Nucleus accumbens (tissue), 56 donors: Measurements from ENCODE around the gene CCDC40.

Source experiments
- DNase-seq, 56 donors: peaks; one replicate each; lab custom pipeline; 2025; lab: John Stamatoyannopoulos, UW

CCDC40 gene

GRCh38 chr17:80110927-80111701 lies 74.7 kb downstream of the CCDC40 start:
- DNase-seq: no peak

DNA sequence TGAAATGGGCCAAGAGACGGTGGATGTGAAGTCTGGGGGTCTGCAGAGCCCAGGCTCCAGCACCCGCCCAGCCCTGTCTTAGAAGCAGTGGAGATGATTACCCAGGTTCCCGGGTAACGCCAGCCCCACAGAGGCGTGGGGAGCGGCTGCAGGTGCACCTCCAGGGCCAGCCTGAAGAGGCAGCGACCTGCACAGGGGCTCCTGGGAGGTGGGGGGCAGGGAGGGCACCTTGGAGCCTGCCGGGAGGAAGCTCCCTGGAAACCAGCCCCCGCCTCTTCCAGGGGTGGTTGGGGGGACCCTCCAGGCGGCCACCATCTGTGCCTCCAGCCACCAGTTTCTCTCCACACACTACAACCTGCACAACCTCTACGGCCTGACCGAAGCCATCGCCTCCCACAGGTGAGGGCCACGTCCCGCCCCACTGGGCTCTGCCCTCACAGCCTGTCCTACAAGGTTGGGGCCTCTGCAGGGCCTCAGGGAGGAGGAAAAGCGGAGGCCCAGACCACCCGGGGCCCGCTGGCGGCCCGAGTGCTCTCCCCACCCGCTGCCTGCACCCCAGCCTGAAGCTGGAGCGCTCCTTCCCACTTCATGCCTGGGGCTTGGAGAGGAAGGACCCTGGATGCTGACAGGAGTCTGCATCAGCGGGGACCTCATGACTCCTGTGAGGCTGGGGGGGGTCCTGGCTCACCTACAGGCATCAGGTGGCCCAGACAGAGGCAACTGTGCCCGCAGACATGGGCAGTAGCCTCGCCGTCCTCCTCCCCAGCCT lies 75.4 kb downstream of the CCDC40 start:
- DNase-seq: no peak

DNA sequence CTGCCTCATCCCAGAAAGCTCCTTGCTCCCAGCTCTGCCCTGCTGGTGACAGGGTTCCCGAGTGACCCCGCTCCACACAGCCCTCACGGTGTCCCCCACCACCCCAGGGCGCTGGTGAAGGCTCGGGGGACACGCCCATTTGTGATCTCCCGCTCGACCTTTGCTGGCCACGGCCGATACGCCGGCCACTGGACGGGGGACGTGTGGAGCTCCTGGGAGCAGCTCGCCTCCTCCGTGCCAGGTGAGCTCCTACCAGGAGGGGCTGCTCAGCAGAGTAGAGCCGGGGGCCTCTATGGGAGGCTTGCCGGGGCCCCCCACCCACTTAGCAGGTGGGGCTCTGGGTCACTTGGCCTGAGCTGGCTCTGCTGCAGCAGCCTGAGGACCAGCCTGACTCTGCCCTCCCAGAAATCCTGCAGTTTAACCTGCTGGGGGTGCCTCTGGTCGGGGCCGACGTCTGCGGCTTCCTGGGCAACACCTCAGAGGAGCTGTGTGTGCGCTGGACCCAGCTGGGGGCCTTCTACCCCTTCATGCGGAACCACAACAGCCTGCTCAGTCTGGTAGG lies 76.1 kb downstream of the CCDC40 start:
- no peak for DNase-seq

DNA sequence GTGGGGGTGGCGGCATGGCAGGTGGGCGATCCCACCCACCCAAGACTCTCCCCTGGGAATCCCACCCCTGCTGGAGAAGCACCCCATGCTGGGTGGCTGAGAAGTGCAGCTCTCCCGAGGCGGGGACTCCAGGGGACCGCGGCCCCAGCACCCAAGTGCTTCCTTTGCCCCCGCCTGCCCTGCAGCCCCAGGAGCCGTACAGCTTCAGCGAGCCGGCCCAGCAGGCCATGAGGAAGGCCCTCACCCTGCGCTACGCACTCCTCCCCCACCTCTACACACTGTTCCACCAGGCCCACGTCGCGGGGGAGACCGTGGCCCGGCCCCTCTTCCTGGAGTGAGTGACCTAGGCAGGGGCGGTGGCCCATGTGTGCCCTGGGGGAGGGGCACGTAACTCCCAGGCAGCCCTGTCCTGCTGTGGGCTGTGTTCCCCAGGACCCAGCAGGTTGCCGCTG lies 76.6 kb downstream of the CCDC40 start:
- DNase-seq: no peak

- DNase-seq: no peak
These were observed 78.3 kb downstream of the CCDC40 start for GRCh38 chr17:80114758-80115157.

GRCh38 chr17:80115159-80115558 lies 78.7 kb downstream of the CCDC40 start:
- no peak for DNase-seq

- no peak for DNase-seq
These were observed 80.0 kb downstream of the CCDC40 start for GRCh38 chr17:80116276-80116920.

DNA sequence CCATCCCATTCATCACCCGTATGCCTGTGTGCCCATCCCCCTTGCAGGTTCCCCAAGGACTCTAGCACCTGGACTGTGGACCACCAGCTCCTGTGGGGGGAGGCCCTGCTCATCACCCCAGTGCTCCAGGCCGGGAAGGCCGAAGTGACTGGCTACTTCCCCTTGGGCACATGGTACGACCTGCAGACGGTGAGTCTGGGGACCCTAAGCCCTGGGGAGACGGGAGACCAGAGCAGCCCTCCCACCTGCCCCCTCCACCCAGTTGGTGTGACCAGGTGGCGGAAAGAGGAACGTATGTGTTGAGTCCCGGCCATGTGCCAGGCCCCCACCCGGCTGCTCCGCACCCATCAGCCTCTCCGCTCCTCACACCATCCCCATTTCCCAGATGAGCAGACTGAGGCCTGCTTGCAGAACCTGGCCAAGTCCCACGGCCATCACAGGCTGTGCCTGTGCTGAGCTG lies 80.5 kb downstream of the CCDC40 start:
- no peak for DNase-seq

DNA sequence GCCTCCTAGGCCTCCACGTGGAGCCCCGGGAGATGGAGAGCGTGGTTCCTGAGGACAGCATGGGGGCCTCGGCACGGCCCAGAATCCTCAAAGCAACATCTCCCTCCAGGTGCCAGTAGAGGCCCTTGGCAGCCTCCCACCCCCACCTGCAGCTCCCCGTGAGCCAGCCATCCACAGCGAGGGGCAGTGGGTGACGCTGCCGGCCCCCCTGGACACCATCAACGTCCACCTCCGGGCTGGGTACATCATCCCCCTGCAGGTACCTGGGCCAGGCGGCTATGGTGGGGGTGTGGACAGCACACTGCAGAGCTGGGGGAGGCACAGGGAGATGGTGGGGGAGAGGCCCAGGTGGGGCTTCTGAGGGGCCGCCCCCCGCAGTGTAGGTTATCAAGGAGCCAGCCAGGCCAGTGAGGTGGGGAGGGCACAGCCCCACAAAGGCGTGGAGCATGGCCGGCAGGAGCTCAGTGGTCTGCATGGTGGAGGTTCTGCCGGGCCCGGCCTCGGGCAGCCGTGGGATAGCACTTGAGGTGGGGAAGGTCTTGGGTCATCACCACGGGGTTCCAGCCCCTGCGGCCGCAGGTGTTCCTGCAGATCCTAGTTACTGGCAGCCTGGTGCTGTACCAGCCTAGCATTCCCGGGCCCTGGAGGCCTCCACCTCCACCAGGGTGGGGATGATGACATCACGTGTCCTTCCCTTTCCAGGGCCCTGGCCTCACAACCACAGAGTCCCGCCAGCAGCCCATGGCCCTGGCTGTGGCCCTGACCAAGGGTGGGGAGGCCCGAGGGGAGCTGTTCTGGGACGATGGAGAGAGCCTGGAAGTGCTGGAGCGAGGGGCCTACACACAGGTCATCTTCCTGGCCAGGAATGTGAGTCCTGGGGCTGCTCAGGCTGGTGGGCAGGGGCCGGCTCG lies 81.3 kb downstream of the CCDC40 start:
- no peak for DNase-seq

GRCh38 chr17:80118601-80119270 lies 82.3 kb downstream of the CCDC40 start:
- DNase-seq: no peak

- no peak for DNase-seq
These were observed 82.9 kb downstream of the CCDC40 start for GRCh38 chr17:80119271-80119791.

DNA sequence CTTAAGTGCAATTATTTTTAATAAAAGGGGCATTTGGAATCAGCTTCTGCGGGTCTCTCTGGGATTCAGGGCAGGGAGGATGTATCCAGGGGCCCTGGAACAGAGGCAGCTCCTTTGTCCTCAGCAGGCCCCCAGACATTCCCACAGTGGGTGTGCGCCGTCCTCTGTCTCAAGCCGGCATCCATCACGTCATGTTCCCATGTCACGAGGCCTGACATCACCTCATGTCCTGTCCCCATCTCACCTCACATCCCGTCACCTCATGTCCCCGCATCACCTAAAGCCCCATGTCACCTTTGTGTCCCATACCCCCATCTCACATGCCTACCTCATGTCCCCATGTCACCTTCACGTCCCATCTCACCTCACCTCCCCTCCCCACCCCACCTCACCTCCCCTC lies 83.4 kb downstream of the CCDC40 start:
- DNase-seq: no peak

DNA sequence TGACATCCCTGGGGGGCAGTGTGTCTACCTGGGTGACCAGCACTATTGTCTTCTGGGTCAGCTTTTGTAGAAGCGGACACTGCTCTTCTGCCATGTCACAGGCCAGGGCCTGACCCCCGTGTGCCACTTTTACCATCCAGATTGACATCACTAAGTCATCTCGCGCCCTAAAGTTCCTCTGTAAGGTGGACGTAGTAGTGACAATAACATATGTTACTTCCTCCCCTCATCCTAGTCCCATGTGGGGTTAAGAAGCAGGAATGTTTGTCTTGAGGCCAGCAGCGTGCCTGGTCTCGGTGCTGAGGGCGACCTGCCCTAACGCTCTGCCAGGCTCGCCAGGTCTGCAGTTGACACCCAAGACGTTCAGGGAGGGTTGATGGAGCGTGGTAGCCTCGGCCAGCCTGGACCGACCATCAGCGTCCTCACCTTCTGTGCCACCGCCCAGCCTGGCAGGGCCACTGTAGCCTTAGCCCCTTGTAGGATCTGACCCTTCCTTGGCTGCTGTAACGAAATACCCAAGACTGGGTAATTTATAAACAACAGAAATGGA lies 85.7 kb downstream of the CCDC40 start:
- DNase-seq: no peak

DNA sequence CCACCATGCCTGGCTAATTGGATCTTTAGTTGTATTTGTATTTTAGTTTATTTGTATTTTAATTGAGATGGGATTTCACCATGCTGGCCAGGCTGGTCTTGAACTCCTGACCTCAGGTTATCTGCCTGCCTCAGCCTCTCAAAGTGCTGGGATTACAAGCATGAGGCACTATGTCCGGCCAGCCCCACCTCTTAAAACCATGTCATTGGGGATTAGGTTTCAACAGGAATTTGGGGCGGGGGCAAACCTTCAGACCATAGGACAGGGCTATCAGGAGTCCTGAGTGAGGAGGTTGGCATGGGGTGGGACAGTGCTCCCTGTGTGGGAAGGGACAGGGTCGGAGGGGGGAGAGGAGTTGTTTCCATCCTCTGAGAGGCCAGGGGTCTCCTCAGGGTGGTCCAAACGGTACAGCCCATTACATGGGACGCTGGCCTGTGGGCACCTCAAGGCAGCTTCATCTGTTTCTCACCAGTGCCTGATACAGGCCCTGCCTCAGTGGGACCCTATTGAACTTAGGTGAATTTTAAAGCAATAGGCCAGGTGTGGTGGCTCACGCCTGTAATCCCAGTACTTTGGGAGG lies 86.6 kb downstream of the CCDC40 start:
- no peak for DNase-seq

- no peak for DNase-seq
These were observed 87.3 kb downstream of the CCDC40 start for GRCh38 chr17:80123791-80124190.

- no peak for DNase-seq
These were observed 88.0 kb downstream of the CCDC40 start for GRCh38 chr17:80124351-80124981.

GRCh38 chr17:80125656-80126448 lies 89.4 kb downstream of the CCDC40 start:
- no peak for DNase-seq
